ENCODE measurements around the gene NDRG2. TPM values are rescaled to one million over a fixed set of nuclear protein-coding genes. Genes with fewer than 3 reads are reported as not detected.
A peak's percentile ranks its signal among the peaks of the same experiment; 100 is the strongest.
"Not testable (repeated sequence)": the region's sequence is repeated elsewhere in the genome, so short reads cannot be mapped to it uniquely, and the experiment has no call there.

NDRG2 gene
- total and polyA plus RNA-seq, 5 experiments from 2014 or later, result 24.6 to 35.4 (median 30.8) TPM

- DNase-seq (no peak), ATAC-seq (no peak)
- Mint-ChIP-seq H3K27me3 (peaks cover 0 to 4% (median 3%) of the 10 kb centered on the region in 5 donors), H3K36me3 (no peaks in the 10 kb centered on the region), H3K4me1 (no peaks in the 10 kb centered on the region), H3K4me3 (no peak overlapping the region), H3K27ac (no peak overlapping the region), H3K9me3 (no peaks in the 10 kb centered on the region)
- POLR2A ChIA-PET, result no interaction called here
Observed at GRCh38 chr14:21053184-21054122, 28.6 kb upstream of the NDRG2 start.

DNA sequence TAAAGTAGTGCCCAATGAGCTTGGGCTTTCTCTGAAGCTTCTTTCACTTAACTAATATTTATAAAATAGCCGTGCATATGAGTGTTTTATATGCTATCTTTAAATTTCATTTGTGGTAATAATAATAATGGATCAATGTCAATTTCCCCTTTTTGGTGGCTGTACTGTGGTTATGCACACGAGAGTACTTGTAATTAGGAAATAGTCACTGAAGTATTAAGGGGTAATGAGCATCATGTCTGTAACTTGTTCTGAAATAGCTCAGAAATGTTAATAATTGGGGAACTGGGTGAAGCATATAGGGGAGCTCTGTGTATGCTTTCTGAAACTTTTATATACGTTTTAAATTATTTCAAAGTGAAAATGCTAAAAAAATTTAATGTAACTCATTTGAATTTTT is 25.7 kb upstream of the NDRG2 start:
- POLR2A ChIA-PET, result no interaction called here
- H3K4me3 Mint-ChIP-seq, result no peak overlapping the region
- ATAC-seq (no peak), DNase-seq (no peak)
- peaks cover 0 to 10% (median 7%) of the 10 kb centered on the region in 5 donors for H3K27me3 Mint-ChIP-seq
- H3K9me3 Mint-ChIP-seq, result no peaks in the 10 kb centered on the region
- no peaks in the 10 kb centered on the region for H3K4me1 Mint-ChIP-seq
- H3K27ac Mint-ChIP-seq, result no peak overlapping the region
- no peaks in the 10 kb centered on the region for H3K36me3 Mint-ChIP-seq

GRCh38 chr14:21049271-21049673 is 24.4 kb upstream of the NDRG2 start:
- H3K27ac Mint-ChIP-seq, result no peak overlapping the region
- DNase-seq (no peak), ATAC-seq (no peak)
- POLR2A ChIA-PET, result interaction anchor here (0.6 kb wide), 1 partner anchor 255 kb away, joined by 4 read pairs; no protein-coding TSS in a partner anchor
- H3K27me3 Mint-ChIP-seq, result peaks cover 0 to 13% (median 8%) of the 10 kb centered on the region in 5 donors
- peaks cover 3 to 5% (median 4%) of the 10 kb centered on the region in 4 donors for H3K4me1 Mint-ChIP-seq
- H3K9me3 Mint-ChIP-seq, result no peaks in the 10 kb centered on the region
- no peaks in the 10 kb centered on the region for H3K36me3 Mint-ChIP-seq
- H3K4me3 Mint-ChIP-seq, result no peak overlapping the region

- DNase-seq (no peak), ATAC-seq (no peak)
- no peaks in the 10 kb centered on the region for H3K9me3 Mint-ChIP-seq
- H3K4me1 Mint-ChIP-seq, result peaks cover 5 to 8% (median 7%) of the 10 kb centered on the region in 4 donors
- no peak overlapping the region for H3K4me3 Mint-ChIP-seq
- peaks cover 0 to 15% (median 8%) of the 10 kb centered on the region in 5 donors for H3K27me3 Mint-ChIP-seq
- POLR2A ChIA-PET, result interaction anchor here (0.6 to 0.8 kb wide), 2 partner anchors 9 to 255 kb away, joined by 3 to 4 read pairs; partner anchors contain the start of gene RNASE8
- H3K36me3 Mint-ChIP-seq, result no peaks in the 10 kb centered on the region
- no peak overlapping the region for H3K27ac Mint-ChIP-seq
Observed at GRCh38 chr14:21048638-21049037, 23.8 kb upstream of the NDRG2 start.

DNA sequence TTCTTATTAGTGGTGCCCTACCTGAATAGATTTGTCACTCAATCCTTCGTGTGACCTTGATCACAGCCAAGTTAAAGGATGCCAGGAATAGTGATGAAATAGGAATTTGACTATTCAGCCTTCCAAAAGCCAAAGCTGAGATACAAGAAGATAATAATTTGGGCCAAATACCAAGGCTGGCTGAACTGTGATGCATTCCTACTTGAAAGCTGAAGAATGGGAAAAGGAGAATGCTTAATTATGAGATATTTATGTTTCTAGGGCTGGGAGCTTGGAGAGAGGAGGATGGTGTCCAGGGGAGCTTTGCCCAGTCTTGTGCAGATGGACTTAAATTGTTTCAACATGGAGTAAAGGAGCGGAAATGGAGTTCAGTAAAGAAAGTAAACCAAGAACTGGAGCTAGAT is 22.5 kb upstream of the NDRG2 start:
- Mint-ChIP-seq H3K9me3 (no peaks in the 10 kb centered on the region), H3K4me1 (peaks cover 5 to 8% (median 7%) of the 10 kb centered on the region in 4 donors), H3K36me3 (no peaks in the 10 kb centered on the region), H3K4me3 (no peak overlapping the region), H3K27me3 (peaks cover 7 to 18% (median 13%) of the 10 kb centered on the region in 5 donors), H3K27ac (no peak overlapping the region)
- ATAC-seq (no peak), DNase-seq (no peak)
- POLR2A ChIA-PET, result no interaction called here

GRCh38 chr14:21043974-21044618 is 19.2 kb upstream of the NDRG2 start:
- Mint-ChIP-seq H3K36me3 (no peaks in the 10 kb centered on the region), H3K27ac (peak overlapping the region in 2 of 10 donors; percentile 38 to 66), H3K4me3 (no peak overlapping the region), H3K4me1 (peaks cover 5 to 8% (median 7%) of the 10 kb centered on the region in 4 donors), H3K27me3 (peaks cover 10 to 23% (median 13%) of the 10 kb centered on the region in 5 donors), H3K9me3 (no peaks in the 10 kb centered on the region)
- POLR2A ChIA-PET, result interaction anchor here (1.2 kb wide), 1 partner anchor 27 kb away, joined by 3 read pairs; no protein-coding TSS in a partner anchor
- DNase-seq, result no peak
- no peak for ATAC-seq

GRCh38 chr14:21043387-21043973 is 18.6 kb upstream of the NDRG2 start:
- Mint-ChIP-seq H3K4me1 (peaks cover 5 to 8% (median 7%) of the 10 kb centered on the region in 4 donors), H3K27ac (peak overlapping the region in 3 of 10 donors; percentile 23 to 63 (median 39)), H3K9me3 (no peaks in the 10 kb centered on the region), H3K27me3 (peaks cover 10 to 23% (median 13%) of the 10 kb centered on the region in 5 donors), H3K36me3 (no peaks in the 10 kb centered on the region), H3K4me3 (no peak overlapping the region)
- ATAC-seq (no peak), DNase-seq (no peak)
- POLR2A ChIA-PET, result interaction anchor here (1.2 kb wide), 1 partner anchor 26 kb away, joined by 3 read pairs; no protein-coding TSS in a partner anchor

DNA sequence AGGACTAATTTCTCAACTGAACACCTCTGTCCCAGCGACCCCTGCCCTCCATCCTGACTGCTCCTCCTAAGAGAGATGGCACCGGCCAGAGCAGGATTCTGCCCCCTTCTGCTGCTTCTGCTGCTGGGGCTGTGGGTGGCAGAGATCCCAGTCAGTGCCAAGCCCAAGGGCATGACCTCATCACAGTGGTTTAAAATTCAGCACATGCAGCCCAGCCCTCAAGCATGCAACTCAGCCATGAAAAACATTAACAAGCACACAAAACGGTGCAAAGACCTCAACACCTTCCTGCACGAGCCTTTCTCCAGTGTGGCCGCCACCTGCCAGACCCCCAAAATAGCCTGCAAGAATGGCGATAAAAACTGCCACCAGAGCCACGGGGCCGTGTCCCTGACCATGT is 18.1 kb upstream of the NDRG2 start:
- Mint-ChIP-seq H3K27me3 (peaks cover 10 to 23% (median 13%) of the 10 kb centered on the region in 5 donors), H3K36me3 (no peaks in the 10 kb centered on the region), H3K27ac (peak overlapping the region in 1 of 10 donors; percentile 32), H3K9me3 (no peaks in the 10 kb centered on the region), H3K4me1 (peaks cover 5 to 8% (median 7%) of the 10 kb centered on the region in 4 donors), H3K4me3 (no peak overlapping the region)
- ATAC-seq, result no peak
- DNase-seq, result no peak
- POLR2A ChIA-PET, result interaction anchor here (1.2 kb wide), 1 partner anchor 26 kb away, joined by 3 read pairs; no protein-coding TSS in a partner anchor

- Mint-ChIP-seq H3K27ac (peak within 1 kb of the TSS in 3 of 10 donors; percentile 4 to 56 (median 32)), H3K9me3 (no peaks in the 10 kb centered on the region), H3K27me3 (peaks cover 7 to 22% (median 13%) of the 10 kb centered on the region in 5 donors), H3K4me1 (peaks cover 5 to 8% (median 7%) of the 10 kb centered on the region in 4 donors), H3K36me3 (no peaks in the 10 kb centered on the region), H3K4me3 (no peak within 1 kb of the TSS)
- POLR2A ChIA-PET, result no interaction called here
- DNase-seq, result no peak
- no peak for ATAC-seq
Observed at GRCh38 chr14:21041676-21042433, 17.0 kb upstream of the NDRG2 start, which contains the start of gene RNASE7. TSS of gene RNASE7 (plus strand) at chr14:21042362. CDS start at chr14:21042993, 631 bp downstream.

DNA sequence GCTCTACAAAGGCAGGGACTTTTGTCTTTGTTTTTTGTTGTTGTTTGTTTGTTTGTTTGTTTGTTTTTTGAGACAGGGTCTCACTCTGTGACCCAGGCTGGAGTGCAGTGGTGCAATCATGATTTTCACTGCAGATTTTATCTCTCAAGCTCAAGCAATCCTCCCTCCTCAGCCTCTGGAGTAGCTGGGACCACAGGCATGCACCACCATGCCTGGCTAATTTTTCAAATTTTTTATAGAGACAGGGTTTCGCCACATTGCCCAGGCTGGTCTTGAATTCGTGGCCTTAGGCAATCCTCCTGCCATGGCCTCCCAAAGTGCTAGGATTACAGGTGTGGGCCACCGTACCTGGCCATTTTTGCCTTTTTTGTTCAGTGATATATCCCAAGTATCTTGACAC is 16.1 kb upstream of the NDRG2 start:
- peaks cover 7 to 22% (median 13%) of the 10 kb centered on the region in 5 donors for H3K27me3 Mint-ChIP-seq

DNA sequence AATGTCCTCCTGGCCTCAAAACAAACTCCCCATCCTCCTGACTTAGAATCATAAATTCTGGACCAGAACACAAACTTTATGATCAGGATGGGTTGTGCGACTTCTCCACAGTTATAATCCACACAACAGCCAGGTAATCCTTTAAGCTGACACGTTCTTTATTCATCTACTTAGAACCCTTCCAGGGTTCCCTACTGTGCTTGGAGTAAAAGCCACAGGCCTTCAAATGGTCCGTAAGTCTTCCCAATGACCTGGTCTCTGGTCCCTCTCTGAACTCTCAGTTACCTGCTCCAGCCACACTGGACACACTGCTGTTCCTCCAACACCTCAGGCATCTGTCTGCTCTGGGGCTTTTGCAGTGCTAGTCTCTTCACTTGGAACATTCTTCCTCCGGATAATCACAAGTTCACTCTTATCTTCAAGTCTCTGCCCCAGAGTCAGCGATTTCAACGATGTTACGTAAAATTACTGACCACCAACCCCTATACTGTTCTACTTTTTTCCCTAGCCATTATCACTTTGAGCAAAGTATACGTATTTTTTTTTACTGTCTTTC is 15.6 kb upstream of the NDRG2 start:
- Mint-ChIP-seq H3K36me3 (no peaks in the 10 kb centered on the region), H3K9me3 (no peaks in the 10 kb centered on the region), H3K27me3 (peaks cover 7 to 22% (median 13%) of the 10 kb centered on the region in 5 donors), H3K4me3 (no peak overlapping the region), H3K27ac (no peak overlapping the region), H3K4me1 (peaks cover 5 to 8% (median 7%) of the 10 kb centered on the region in 4 donors)
- DNase-seq (no peak), ATAC-seq (no peak)
- POLR2A ChIA-PET, result interaction anchor here (0.7 to 2.9 kb wide), 2 partner anchors 9 to 26 kb away, joined by 3 to 14 read pairs; no protein-coding TSS in a partner anchor

More for the DNA sequence above, 16.1 kb upstream of the NDRG2 start:
- DNase-seq, H3K27ac Mint-ChIP-seq, H3K4me3 Mint-ChIP-seq, H3K36me3 Mint-ChIP-seq, H3K9me3 Mint-ChIP-seq, H3K4me1 Mint-ChIP-seq, ATAC-seq: not testable (repeated sequence)
- POLR2A ChIA-PET, result interaction anchor here (0.6 to 2.9 kb wide), 3 partner anchors 9 to 49 kb away, joined by 3 to 14 read pairs (median 3); no protein-coding TSS in a partner anchor

Data from naive thymus-derived CD8-positive, alpha-beta T cell (primary cell).